Measurements from ENCODE around the gene RTKN2. TPM values are rescaled to one million over a fixed set of nuclear protein-coding genes. Genes with fewer than 3 reads are reported as not detected.

RTKN2 gene
- total and polyA plus RNA-seq, 3 donors from 2014 or later = 6.3 to 9.1 (median 7.5) TPM

GRCh38 chr10:62307635-62308034 is 39.0 kb upstream of the RTKN2 start:
- Histone ChIP-seq H3K9me3 (no peaks in the 10 kb centered on the region), H3K4me3 (no peak overlapping the region), H3K27ac (no peak overlapping the region), H3K36me3 (ENCODE audit: low read depth, missing control alignments) (no peaks in the 10 kb centered on the region), H3K4me1 (no peaks in the 10 kb centered on the region), H3K27me3 (no peaks in the 10 kb centered on the region)
- DNase-seq = no peak
- intact Hi-C loops (cut with DNase I; ENCODE audit: low total_unique reads) = no loop called here
- 71 to 82% methylated on average over 3 to 4 of the region's 4 CpGs for WGBS, 2 donors
- TF ChIP-seq CTCF (IDR thresholded peaks at IDR 0.05) (no peak), POLR2A (IDR thresholded peaks at IDR 0.05) (no peak)

GRCh38 chr10:62306663-62307062 is 38.0 kb upstream of the RTKN2 start:
- Histone ChIP-seq H3K9me3 (no peaks in the 10 kb centered on the region), H3K27ac (no peak overlapping the region), H3K27me3 (no peaks in the 10 kb centered on the region), H3K4me1 (no peaks in the 10 kb centered on the region), H3K4me3 (no peak overlapping the region), H3K36me3 (ENCODE audit: low read depth, missing control alignments) (no peaks in the 10 kb centered on the region)
- TF ChIP-seq POLR2A (IDR thresholded peaks at IDR 0.05) = no peak
- no peak for TF ChIP-seq CTCF (IDR thresholded peaks at IDR 0.05)
- DNase-seq = no peak
- WGBS, 2 donors = 63 to 76% methylated on average over 5 to 8 of the region's 9 CpGs
- intact Hi-C loops (cut with DNase I; ENCODE audit: low total_unique reads) = no loop called here

- intact Hi-C loops (cut with DNase I; ENCODE audit: low total_unique reads) = no loop called here
- H3K4me1 ChIP-seq = no peaks in the 10 kb centered on the region
- no peaks in the 10 kb centered on the region for H3K36me3 ChIP-seq (ENCODE audit: low read depth, missing control alignments)
- TF ChIP-seq POLR2A (IDR thresholded peaks at IDR 0.05) (no peak), CTCF (IDR thresholded peaks at IDR 0.05) (no peak)
- no peaks in the 10 kb centered on the region for H3K9me3 ChIP-seq
- no peak overlapping the region for H3K4me3 ChIP-seq
- H3K27ac ChIP-seq = no peak overlapping the region
- 62 to 66% methylated on average over 1 of the region's 1 CpG for WGBS, 2 donors
- no peak for DNase-seq
- H3K27me3 ChIP-seq = no peaks in the 10 kb centered on the region
These were observed 37.2 kb upstream of the RTKN2 start for GRCh38 chr10:62305813-62306212.

GRCh38 chr10:62303922-62304321 is 35.3 kb upstream of the RTKN2 start:
- H3K27ac ChIP-seq = no peak overlapping the region
- no peak overlapping the region for H3K4me3 ChIP-seq
- WGBS, 2 donors = 79 to 85% methylated on average over 7 of the region's 7 CpGs
- no peaks in the 10 kb centered on the region for H3K9me3 ChIP-seq
- no peaks in the 10 kb centered on the region for H3K27me3 ChIP-seq
- H3K36me3 ChIP-seq (ENCODE audit: low read depth, missing control alignments) = no peaks in the 10 kb centered on the region
- no peak for DNase-seq
- intact Hi-C loops (cut with DNase I; ENCODE audit: low total_unique reads) = no loop called here
- TF ChIP-seq CTCF (IDR thresholded peaks at IDR 0.05) (no peak), POLR2A (IDR thresholded peaks at IDR 0.05) (no peak)
- H3K4me1 ChIP-seq = no peaks in the 10 kb centered on the region

GRCh38 chr10:62302760-62303159 is 34.1 kb upstream of the RTKN2 start:
- Histone ChIP-seq H3K27ac (no peak overlapping the region), H3K9me3 (no peaks in the 10 kb centered on the region), H3K4me1 (no peaks in the 10 kb centered on the region), H3K4me3 (no peak overlapping the region), H3K36me3 (ENCODE audit: low read depth, missing control alignments) (no peaks in the 10 kb centered on the region), H3K27me3 (no peaks in the 10 kb centered on the region)
- WGBS, 2 donors = 87 to 92% methylated on average over 4 of the region's 4 CpGs
- TF ChIP-seq POLR2A (IDR thresholded peaks at IDR 0.05) = no peak
- TF ChIP-seq CTCF (IDR thresholded peaks at IDR 0.05) = no peak
- intact Hi-C loops (cut with DNase I; ENCODE audit: low total_unique reads) = no loop called here
- DNase-seq = no peak
